T follicular helper cell (primary cell): ENCODE results near the gene GRM2.
"Not testable (repeated sequence)": the region's sequence is repeated elsewhere in the genome, so short reads cannot be mapped to it uniquely, and the experiment has no call there.

ENCODE experiments used
- DNase-seq: peaks from one replicate; pipeline ENCODE4 v3.0.0-alpha.2; 2020; ENCODE audit warnings: low read depth

GRM2 gene

DNA sequence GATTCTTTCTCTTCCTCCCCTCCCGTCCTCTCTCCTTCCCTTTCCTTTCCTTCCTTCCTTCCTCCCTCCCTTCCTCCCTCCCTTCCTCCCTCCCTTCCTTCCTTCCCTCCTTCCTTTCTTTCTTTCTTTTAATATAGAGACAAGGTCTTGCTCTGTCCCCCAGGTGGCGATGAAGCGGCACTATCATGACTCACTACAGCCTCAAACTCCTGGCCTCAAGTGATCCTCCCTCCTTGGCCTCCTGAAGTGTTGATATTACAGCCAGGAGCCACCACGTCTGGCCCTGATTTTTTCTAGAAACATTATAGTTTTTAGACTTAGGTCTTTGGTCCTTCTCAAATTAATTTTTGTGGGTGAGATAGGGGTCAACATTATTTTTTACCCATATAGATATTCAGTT lies 15.5 kb downstream of the GRM2 start:
- no peak for DNase-seq

GRCh38 chr3:51727500-51727899 lies 20.6 kb downstream of the GRM2 start:
- DNase-seq, result no peak

GRCh38 chr3:51729042-51729633 lies 22.3 kb downstream of the GRM2 start:
- DNase-seq, result no peak

DNA sequence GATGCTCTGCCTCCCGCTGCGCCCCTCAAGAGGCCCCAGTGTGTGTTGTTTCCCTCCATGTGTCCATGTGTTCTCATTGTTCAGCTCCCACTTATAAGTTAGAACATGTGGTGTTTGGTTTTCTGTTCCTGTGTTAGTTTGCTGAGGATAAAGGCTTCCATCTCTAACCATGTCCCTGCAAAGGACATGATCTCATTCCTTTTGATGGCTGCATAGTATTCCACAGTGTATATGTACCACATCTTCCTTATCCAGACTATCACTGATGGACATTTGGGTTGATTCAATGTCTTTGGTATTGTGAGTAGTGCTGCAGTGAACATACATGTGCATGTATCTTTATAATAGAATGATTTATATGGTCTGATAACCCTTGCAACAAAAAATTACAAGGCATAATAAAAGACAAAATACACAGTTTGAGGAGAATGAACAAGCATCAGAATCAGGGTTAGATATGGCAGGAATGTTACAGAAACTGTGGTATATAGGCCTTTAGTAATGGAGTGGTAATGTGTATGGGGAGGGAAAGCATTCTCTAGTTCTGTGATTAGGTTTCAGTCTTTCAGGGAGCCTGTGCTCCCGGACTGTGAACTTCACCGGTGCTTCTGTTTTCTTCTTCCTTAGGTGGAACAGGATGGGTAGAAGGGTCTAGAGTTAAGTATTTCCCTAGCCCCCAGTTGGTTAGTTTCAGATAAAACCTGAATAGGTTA lies 27.1 kb downstream of the GRM2 start:
- DNase-seq, result no peak

- DNase-seq, result no peak
These were observed 27.7 kb downstream of the GRM2 start for GRCh38 chr3:51734572-51734907.

GRCh38 chr3:51735039-51735438 lies 28.2 kb downstream of the GRM2 start:
- no peak for DNase-seq

DNA sequence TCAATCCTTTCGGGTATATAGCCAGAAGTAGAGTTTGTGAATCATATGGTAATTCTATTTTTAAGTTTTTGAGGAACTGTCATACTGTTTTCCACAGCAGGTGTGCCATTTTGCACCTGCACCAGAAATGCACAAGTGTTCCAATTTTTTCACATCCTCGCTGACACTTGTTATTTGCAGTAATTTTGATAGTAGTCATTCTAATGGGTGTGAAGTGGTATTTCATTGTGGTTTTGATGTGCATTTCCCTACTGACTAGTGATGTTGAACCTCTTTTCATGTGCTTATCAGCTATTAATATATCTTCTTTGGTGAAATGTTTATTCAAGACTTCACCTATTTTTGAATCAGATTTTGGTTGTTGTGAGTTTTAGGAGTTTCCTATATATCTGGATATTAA lies 29.1 kb downstream of the GRM2 start:
- DNase-seq, result no peak

DNA sequence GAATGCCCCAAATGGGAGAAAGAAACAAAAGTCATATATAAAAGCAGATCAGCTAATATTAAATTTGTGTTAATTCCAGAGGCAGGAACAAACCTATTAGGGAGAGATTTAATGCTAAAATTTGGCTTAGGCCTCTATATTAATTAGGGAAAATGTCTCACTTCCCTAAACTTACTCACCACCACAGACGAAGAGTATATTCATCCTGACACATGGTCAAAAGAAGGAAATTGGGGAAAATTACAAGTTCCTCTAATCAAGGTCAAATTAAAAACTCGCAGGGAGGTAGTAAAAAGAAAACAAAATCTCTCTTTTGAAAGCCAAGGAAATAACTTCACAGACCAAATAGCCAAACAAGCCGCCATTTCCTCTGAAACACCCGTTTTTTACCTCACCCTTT lies 32.2 kb downstream of the GRM2 start:
- DNase-seq, result no peak

DNA sequence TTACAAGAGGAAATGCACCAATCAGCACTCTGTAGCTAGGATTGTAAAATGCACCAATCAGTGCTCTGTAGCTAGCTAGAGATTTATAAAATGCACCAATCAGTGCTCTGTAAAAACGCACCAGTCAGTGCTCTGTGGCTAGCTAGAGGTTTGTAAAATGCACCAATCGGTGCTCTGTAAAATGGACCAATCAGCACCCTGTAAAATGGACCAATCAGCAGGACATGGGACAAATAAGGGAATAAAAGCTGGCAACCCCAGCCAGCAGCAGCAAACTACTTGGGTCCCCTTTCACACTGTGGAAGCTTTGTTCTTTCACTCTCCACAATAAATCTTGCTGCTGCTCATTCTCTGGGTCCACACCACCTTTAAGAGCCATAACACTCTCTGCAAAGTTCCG lies 35.5 kb downstream of the GRM2 start:
- DNase-seq, result not testable (repeated sequence)

GRCh38 chr3:51742978-51743377 lies 36.1 kb downstream of the GRM2 start:
- DNase-seq, result not testable (repeated sequence)

- no peak for DNase-seq
These were observed 41.0 kb downstream of the GRM2 start for GRCh38 chr3:51747840-51748239.

DNA sequence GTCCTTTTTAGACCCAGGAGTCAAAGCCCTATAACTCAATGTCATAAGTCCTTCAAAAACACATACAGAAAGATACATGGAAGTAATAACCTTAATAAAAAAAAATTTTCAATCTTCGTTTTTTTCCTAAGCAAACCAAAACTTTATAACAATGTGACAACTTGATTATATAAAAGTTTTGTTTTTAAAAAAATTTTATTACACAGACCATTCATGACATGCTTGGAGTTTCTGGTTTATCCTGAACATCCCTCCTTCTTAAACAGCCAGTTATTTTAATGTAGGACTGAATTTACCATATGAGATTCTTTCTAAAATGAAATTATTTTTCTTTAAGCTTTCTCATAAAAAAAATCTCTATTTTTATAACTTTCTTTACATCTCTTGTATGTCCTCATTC lies 41.5 kb downstream of the GRM2 start:
- DNase-seq, result no peak

DNA sequence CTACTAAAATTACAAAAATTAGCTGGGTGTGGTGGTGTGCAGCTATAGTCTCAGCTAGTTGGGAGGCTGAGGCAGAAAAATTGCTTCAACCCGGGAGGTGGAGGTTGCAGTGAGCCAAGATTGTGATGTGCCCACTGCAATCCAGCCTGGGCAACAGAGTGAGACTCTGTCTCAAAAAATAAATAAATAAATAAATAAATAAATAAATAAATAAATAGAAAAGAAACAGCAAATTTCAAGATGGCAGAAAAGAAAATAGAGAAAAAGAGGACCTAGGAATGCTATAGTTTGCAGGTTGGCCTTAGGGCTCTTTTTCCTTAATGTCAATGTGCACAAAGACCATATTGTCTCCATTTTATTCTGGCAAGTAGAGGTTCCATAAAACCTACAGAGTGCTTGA lies 44.0 kb downstream of the GRM2 start:
- no peak for DNase-seq

DNA sequence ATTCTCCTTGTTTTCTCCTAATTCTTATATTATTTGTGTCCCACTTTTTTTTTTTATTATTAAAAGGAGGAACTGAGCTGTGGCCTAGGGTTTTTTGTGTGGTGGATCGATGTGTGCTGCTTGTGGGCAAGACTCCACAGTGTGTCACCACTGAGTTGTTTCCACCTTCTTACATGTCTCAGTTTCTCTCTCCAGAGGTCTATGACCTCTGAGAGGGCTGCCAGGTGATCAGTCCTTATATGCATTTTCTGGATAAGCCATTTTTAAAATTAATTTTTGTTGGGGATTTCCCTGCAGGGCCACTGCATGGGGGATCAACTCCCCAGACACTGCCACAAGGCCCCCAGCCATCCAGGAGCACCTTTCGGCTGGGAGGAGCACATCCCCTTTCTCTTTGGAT lies 44.4 kb downstream of the GRM2 start:
- DNase-seq, result no peak

DNA sequence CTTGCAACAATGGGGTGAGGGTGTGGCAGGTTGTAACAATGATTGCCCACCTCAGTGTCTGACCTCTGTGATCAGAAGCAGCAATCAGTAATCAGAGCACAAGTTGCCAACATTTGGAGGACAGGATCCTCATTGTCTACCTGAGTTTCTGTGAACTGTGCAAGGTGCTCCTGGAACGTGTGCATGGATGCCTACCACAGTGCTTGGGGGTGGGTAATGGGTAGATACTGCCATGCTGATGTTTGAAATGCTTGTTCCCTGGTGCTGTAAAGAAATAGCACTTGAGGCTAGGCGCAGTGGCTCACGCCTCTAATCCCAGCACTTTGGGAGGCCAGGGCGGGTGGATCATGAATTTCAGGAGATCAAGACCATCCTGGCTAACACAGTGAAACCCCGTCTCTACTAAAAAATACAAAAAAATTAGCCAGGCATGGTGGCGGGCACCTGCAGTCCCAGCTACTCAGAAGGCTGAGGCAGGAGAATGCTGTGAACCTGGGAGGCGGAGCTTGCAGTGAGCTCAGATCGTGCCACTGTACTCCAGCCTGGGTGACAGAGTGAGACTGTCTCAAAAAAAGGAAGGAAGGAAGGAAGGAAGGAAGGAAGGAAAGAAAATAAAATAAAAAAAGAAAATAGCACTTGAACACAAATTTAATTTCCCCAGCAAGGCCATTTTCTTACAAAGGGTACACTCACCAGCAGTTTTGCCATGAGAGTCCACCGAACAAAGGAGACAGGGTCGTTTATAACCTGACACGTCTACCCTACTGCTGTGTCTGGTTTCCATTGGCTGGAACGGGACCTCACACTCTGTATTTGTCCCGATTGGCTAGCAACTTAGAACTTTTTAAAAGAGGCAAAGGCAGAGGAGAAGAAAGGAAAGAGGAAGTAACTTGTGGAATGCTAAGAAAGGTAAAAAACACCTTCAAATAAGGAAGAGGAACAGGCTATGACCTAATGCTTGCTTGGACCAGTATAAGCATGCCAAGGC lies 47.2 kb downstream of the GRM2 start:
- DNase-seq, result not testable (repeated sequence)

- DNase-seq, result no peak
These were observed 52.3 kb downstream of the GRM2 start for GRCh38 chr3:51759203-51759602.
